ENCODE measurements around the gene LILRB1. TPM values are rescaled to one million over a fixed set of nuclear protein-coding genes. Genes with fewer than 3 reads are reported as not detected.
A peak's percentile ranks its signal among the peaks of the same experiment; 100 is the strongest.

The LILRB1 gene
- total RNA-seq, 3 donors from 2014 or later (not counting 1 experiment from before 2014, with no cell fraction given) = 18.4 to 44.4 (median 38.5) TPM

GRCh38 chr19:54653181-54653809, 23.0 kb downstream of the LILRB1 start:
- H3K4me3 ChIP-seq (ENCODE audit: low read length) = no peak overlapping the region
- Mint-ChIP-seq H3K4me3 (no peak overlapping the region), H3K27ac (no peak overlapping the region), H3K4me1 (peaks cover 2 to 4% of the 10 kb centered on the region in 2 donors), H3K36me3 (no peaks in the 10 kb centered on the region), H3K9me3 (no peaks in the 10 kb centered on the region), H3K27me3 (ENCODE audit: low read depth in 2 of 2) (peaks cover 9 to 23% of the 10 kb centered on the region in 2 donors)
- H3K27me3 ChIP-seq (ENCODE audit: control insufficient read depth, insufficient read depth, low read length) = peaks cover 3% of the 10 kb centered on the region
- WGBS (ENCODE audit: insufficient coverage) = 18% methylated on average over 3 of the region's 6 CpGs
- no peaks in the 10 kb centered on the region for H3K36me3 ChIP-seq (ENCODE audit: control insufficient read depth, insufficient read depth, low read length)
- H3K4me1 ChIP-seq (ENCODE audit: control insufficient read depth, insufficient read depth, low read length) = no peaks in the 10 kb centered on the region
- H3K9me3 ChIP-seq (ENCODE audit: control insufficient read depth, insufficient read depth, low read length) = no peaks in the 10 kb centered on the region
- DNase-seq (peak in 1 of 2 donors; percentile 53), ATAC-seq (peak; percentile 54 to 63 (median 59))
- intact Hi-C loops (cut with micrococcal nuclease) = loop anchor here (10.0 kb wide), 1 partner anchor 502 kb away; the partner anchor contains the start of gene TNNI3
- no peak overlapping the region for H3K27ac ChIP-seq (ENCODE audit: low read length)
- peak; percentile 77 for TF ChIP-seq CTCF (IDR thresholded peaks at IDR 0.05)

GRCh38 chr19:54654447-54655321, 24.4 kb downstream of the LILRB1 start:
- Histone ChIP-seq H3K9me3 (ENCODE audit: control insufficient read depth, insufficient read depth, low read length) (no peaks in the 10 kb centered on the region), H3K36me3 (ENCODE audit: control insufficient read depth, insufficient read depth, low read length) (no peaks in the 10 kb centered on the region), H3K4me1 (ENCODE audit: control insufficient read depth, insufficient read depth, low read length) (no peaks in the 10 kb centered on the region), H3K27ac (ENCODE audit: low read length) (no peak overlapping the region), H3K27me3 (ENCODE audit: control insufficient read depth, insufficient read depth, low read length) (peaks cover 3% of the 10 kb centered on the region), H3K4me3 (ENCODE audit: low read length) (no peak overlapping the region)
- no peak for DNase-seq
- Mint-ChIP-seq H3K4me3 (no peak overlapping the region), H3K9me3 (no peaks in the 10 kb centered on the region), H3K27me3 (ENCODE audit: low read depth in 2 of 2) (peaks cover 16 to 29% of the 10 kb centered on the region in 2 donors), H3K27ac (no peak overlapping the region), H3K4me1 (peaks cover 0 to 4% of the 10 kb centered on the region in 2 donors), H3K36me3 (no peaks in the 10 kb centered on the region)
- TF ChIP-seq CTCF (IDR thresholded peaks at IDR 0.05) = no peak
- intact Hi-C loops (cut with micrococcal nuclease) = loop anchor here (10.0 kb wide), 1 partner anchor 500 kb away; the partner anchor contains the start of gene TNNI3
- 88% methylated on average over 13 of the region's 14 CpGs for WGBS (ENCODE audit: insufficient coverage)
- ATAC-seq = no peak

- Mint-ChIP-seq H3K27me3 (ENCODE audit: low read depth in 2 of 2) (peaks cover 27 to 39% of the 10 kb centered on the region in 2 donors), H3K4me3 (no peak overlapping the region), H3K9me3 (no peaks in the 10 kb centered on the region), H3K27ac (no peak overlapping the region), H3K4me1 (no peaks in the 10 kb centered on the region), H3K36me3 (no peaks in the 10 kb centered on the region)
- TF ChIP-seq CTCF (IDR thresholded peaks at IDR 0.05) = no peak
- Histone ChIP-seq H3K36me3 (ENCODE audit: control insufficient read depth, insufficient read depth, low read length) (no peaks in the 10 kb centered on the region), H3K27me3 (ENCODE audit: control insufficient read depth, insufficient read depth, low read length) (no peaks in the 10 kb centered on the region), H3K27ac (ENCODE audit: low read length) (no peak overlapping the region), H3K4me3 (ENCODE audit: low read length) (no peak overlapping the region), H3K9me3 (ENCODE audit: control insufficient read depth, insufficient read depth, low read length) (no peaks in the 10 kb centered on the region), H3K4me1 (ENCODE audit: control insufficient read depth, insufficient read depth, low read length) (peaks cover 11% of the 10 kb centered on the region)
- WGBS (ENCODE audit: insufficient coverage) = 97% methylated on average over 5 of the region's 6 CpGs
- ATAC-seq (no peak), DNase-seq (no peak)
- intact Hi-C loops (cut with micrococcal nuclease) = loop anchor here (10.0 kb wide), 1 partner anchor 496 kb away; the partner anchor contains the start of gene TNNI3
Observed at GRCh38 chr19:54659300-54659699, 29.0 kb downstream of the LILRB1 start.

All from natural killer cell (primary cell).